Common myeloid progenitor, CD34-positive (primary cell): ENCODE measurements around the gene LMO2.

Source experiments
- CTCF ChIA-PET: fragments of 350-600 bp; sonication (Branson Sonifier 250); formaldehyde crosslinking; loops from one replicate; lab custom pipeline; 2021; ENCODE audit warnings: antibody characterized with exemption; lab: Charles Lee
- POLR2A ChIA-PET: fragments of 350-600 bp; sonication (Branson Sonifier 250); formaldehyde crosslinking; loops from one replicate; lab custom pipeline; 2021; ENCODE audit warnings: antibody characterized with exemption; lab: Charles Lee
- DNase-seq, 3 donors: peaks; one replicate each; pipeline versions ENCODE4 v3.0.0 to v3.0.0-alpha.2; 2013
- H3K27ac ChIP-seq, 2 experiments: 1 replicate in 1 of 2; 2 replicates in 1 of 2; pipeline ENCODE4 v1.7.0; 2013; ENCODE audit warnings: inconsistent platforms in 2 of 2, low read length in 2 of 2, mild to moderate bottlenecking in 2 of 2, low read depth in 1 of 2, moderate library complexity in 1 of 2; ENCODE audit not compliant: severe bottlenecking in 2 of 2, insufficient read depth in 1 of 2, poor library complexity in 1 of 2
- H3K27me3 ChIP-seq, 5 experiments: replicated peaks in 2 of 5; 1 replicate in 3 of 5; 2 replicates in 2 of 5; pipeline versions ENCODE4 v1.6.1 to v1.7.0; 2013; ENCODE audit warnings: low read length in 4 of 5, mild to moderate bottlenecking in 2 of 5, moderate library complexity in 2 of 5, inconsistent platforms in 1 of 5; ENCODE audit not compliant: insufficient read depth in 5 of 5, control insufficient read depth in 4 of 5
- H3K36me3 ChIP-seq, 4 experiments: 1 replicate in 2 of 4; 2 replicates in 2 of 4; pipeline versions ENCODE4 v1.6.1 to v1.7.0; 2013; ENCODE audit warnings: low read length in 3 of 4, control low read depth in 1 of 4, mild to moderate bottlenecking in 1 of 4; ENCODE audit not compliant: control insufficient read depth in 4 of 4, insufficient read depth in 4 of 4
- H3K4me1 ChIP-seq, 4 experiments: 1 replicate in 3 of 4; 2 replicates in 1 of 4; pipeline versions ENCODE4 v1.6.1 to v1.7.1; 2013; ENCODE audit warnings: low read length in 3 of 4, mild to moderate bottlenecking in 3 of 4, control low read depth in 1 of 4, inconsistent platforms in 1 of 4, moderate library complexity in 1 of 4; ENCODE audit not compliant: control insufficient read depth in 4 of 4, insufficient read depth in 4 of 4; ENCODE audit errors: control extremely low read depth in 1 of 4
- H3K4me3 ChIP-seq, 7 experiments: 1 replicate in 4 of 7; 2 replicates in 3 of 7; pipeline versions ENCODE4 v1.5.1 to v1.7.0; 2013; ENCODE audit warnings: mild to moderate bottlenecking in 7 of 7, low read length in 6 of 7, moderate library complexity in 6 of 7, inconsistent platforms in 2 of 7, low read depth in 2 of 7, control low read depth in 1 of 7; ENCODE audit not compliant: insufficient read depth in 4 of 7, control insufficient read depth in 1 of 7; ENCODE audit errors: extremely low read depth in 1 of 7
- H3K9me3 ChIP-seq, 5 experiments: 1 replicate in 4 of 5; 2 replicates in 1 of 5; pipeline versions ENCODE4 v1.6.1 to v1.7.1; 2013; ENCODE audit warnings: low read length in 4 of 5, mild to moderate bottlenecking in 2 of 5, inconsistent platforms in 1 of 5, low read depth in 1 of 5, moderate library complexity in 1 of 5; ENCODE audit not compliant: control insufficient read depth in 4 of 5, insufficient read depth in 2 of 5; ENCODE audit errors: control extremely low read depth in 1 of 5
- WGBS: methylation state at CpG from one replicate; pipeline ENCODE4 v1.1.5; 2013; ENCODE audit not compliant: insufficient coverage; 5-methylcytosine and 5-hydroxymethylcytosine counted together

Gene LMO2

GRCh38 chr11:33867996-33868646 is 23.8 kb downstream of the LMO2 start:
- Histone ChIP-seq H3K4me1 (peaks cover 26 to 76% (median 57%) of the 10 kb centered on the region in 4 experiments), H3K4me3 (peak overlapping the region; percentile 66 to 90 (median 89)), H3K9me3 (no peaks in the 10 kb centered on the region), H3K27me3 (no peaks in the 10 kb centered on the region), H3K27ac (peak overlapping the region; percentile 74 to 92), H3K36me3 (peaks cover 13 to 44% (median 26%) of the 10 kb centered on the region in 4 experiments)
- 4% methylated on average over 4 of the region's 7 CpGs for WGBS
- CTCF ChIA-PET, result interaction anchor here (0.7 to 5.9 kb wide), 17 partner anchors 10 to 570 kb away, joined by 3 to 55 read pairs (median 6); partner anchors contain the start of genes CAT and LMO2
- DNase-seq, result no peak
- POLR2A ChIA-PET, result interaction anchor here (1.3 to 2.8 kb wide), 2 partner anchors 24 to 103 kb away, joined by 3 to 9 read pairs; partner anchors contain the start of gene LMO2

GRCh38 chr11:33867561-33867960 is 24.3 kb downstream of the LMO2 start:
- H3K27me3 ChIP-seq, result no peaks in the 10 kb centered on the region

GRCh38 chr11:33866936-33867335 is 24.9 kb downstream of the LMO2 start:
- H3K4me3 ChIP-seq, result peak overlapping the region in 5 of 7 experiments; percentile 11 to 89 (median 89)
- WGBS, result 75% methylated on average over 2 of the region's 2 CpGs
- H3K27ac ChIP-seq, result peak overlapping the region in 1 of 2 experiments; percentile 92
- peak in 2 of 3 donors; percentile 38 to 47 for DNase-seq
- peaks cover 18 to 55% (median 36%) of the 10 kb centered on the region in 4 experiments for H3K36me3 ChIP-seq
- POLR2A ChIA-PET, result no interaction called here
- H3K27me3 ChIP-seq, result no peaks in the 10 kb centered on the region
- CTCF ChIA-PET, result interaction anchor here (1.1 to 5.9 kb wide), 16 partner anchors 9 to 121 kb away, joined by 3 to 55 read pairs (median 10); partner anchors contain the start of gene LMO2
- H3K4me1 ChIP-seq, result peaks cover 19 to 74% (median 50%) of the 10 kb centered on the region in 4 experiments
- no peaks in the 10 kb centered on the region for H3K9me3 ChIP-seq

More at GRCh38 chr11:33867561-33867960, 24.3 kb downstream of the LMO2 start:
- Histone ChIP-seq H3K4me3 (peak overlapping the region in 6 of 7 experiments; percentile 79 to 90 (median 89)), H3K4me1 (peaks cover 23 to 73% (median 52%) of the 10 kb centered on the region in 4 experiments), H3K27ac (peak overlapping the region; percentile 74 to 92), H3K36me3 (peaks cover 17 to 49% (median 30%) of the 10 kb centered on the region in 4 experiments), H3K9me3 (no peaks in the 10 kb centered on the region)
- ChIA-PET POLR2A (no interaction called here), CTCF (interaction anchor here (1.0 to 5.9 kb wide), 18 partner anchors 9 to 571 kb away, joined by 3 to 55 read pairs (median 6); partner anchors contain the start of genes CAT and LMO2)
- no peak for DNase-seq
- WGBS, result no CpG with 5 or more reads among the region's 1 CpG

GRCh38 chr11:33864479-33864878 is 27.4 kb downstream of the LMO2 start:
- no peaks in the 10 kb centered on the region for H3K9me3 ChIP-seq
- peaks cover 27 to 80% (median 60%) of the 10 kb centered on the region in 4 experiments for H3K36me3 ChIP-seq
- H3K4me3 ChIP-seq, result peak overlapping the region in 2 of 7 experiments; percentile 27 to 36
- H3K4me1 ChIP-seq, result peaks cover 14 to 76% (median 40%) of the 10 kb centered on the region in 4 experiments
- WGBS, result 68% methylated on average over 16 of the region's 16 CpGs
- ChIA-PET CTCF (interaction anchor here (0.6 to 16.7 kb wide), 9 partner anchors 16 to 123 kb away, joined by 3 to 409 read pairs (median 4); no protein-coding TSS in a partner anchor), POLR2A (no interaction called here)
- H3K27ac ChIP-seq, result peak overlapping the region; percentile 15 to 55
- no peak for DNase-seq
- H3K27me3 ChIP-seq, result no peaks in the 10 kb centered on the region

- Histone ChIP-seq H3K9me3 (no peaks in the 10 kb centered on the region), H3K27ac (peak overlapping the region in 1 of 2 experiments; percentile 47), H3K4me3 (no peak overlapping the region), H3K27me3 (no peaks in the 10 kb centered on the region), H3K36me3 (peaks cover 33 to 85% (median 66%) of the 10 kb centered on the region in 4 experiments), H3K4me1 (peaks cover 14 to 80% (median 41%) of the 10 kb centered on the region in 4 experiments)
- CTCF ChIA-PET, result interaction anchor here (0.6 to 16.7 kb wide), 19 partner anchors 8 to 515 kb away, joined by 3 to 409 read pairs (median 5); no protein-coding TSS in a partner anchor
- POLR2A ChIA-PET, result interaction anchor here (1.4 kb wide), 1 partner anchor 30 kb away, joined by 3 read pairs; no protein-coding TSS in a partner anchor
- no peak for DNase-seq
- 100% methylated on average over 3 of the region's 7 CpGs for WGBS
Observed at GRCh38 chr11:33863418-33864172, 28.3 kb downstream of the LMO2 start.

- H3K9me3 ChIP-seq, result no peaks in the 10 kb centered on the region
- peak overlapping the region; percentile 20 for H3K27ac ChIP-seq
- H3K27me3 ChIP-seq, result no peaks in the 10 kb centered on the region
- peaks cover 33 to 94% (median 74%) of the 10 kb centered on the region in 4 experiments for H3K36me3 ChIP-seq
- 96% methylated on average over 5 of the region's 6 CpGs for WGBS
- ChIA-PET CTCF (interaction anchor here (0.9 to 16.7 kb wide), 17 partner anchors 8 to 232 kb away, joined by 3 to 409 read pairs (median 4); partner anchors contain the start of gene LMO2), POLR2A (no interaction called here)
- DNase-seq, result no peak
- no peak overlapping the region for H3K4me3 ChIP-seq
- peaks cover 7 to 73% (median 32%) of the 10 kb centered on the region in 4 experiments for H3K4me1 ChIP-seq
Observed at GRCh38 chr11:33861941-33862589, 29.8 kb downstream of the LMO2 start.
